ENCODE data around the gene PRDX1.

The PRDX1 gene

DNA sequence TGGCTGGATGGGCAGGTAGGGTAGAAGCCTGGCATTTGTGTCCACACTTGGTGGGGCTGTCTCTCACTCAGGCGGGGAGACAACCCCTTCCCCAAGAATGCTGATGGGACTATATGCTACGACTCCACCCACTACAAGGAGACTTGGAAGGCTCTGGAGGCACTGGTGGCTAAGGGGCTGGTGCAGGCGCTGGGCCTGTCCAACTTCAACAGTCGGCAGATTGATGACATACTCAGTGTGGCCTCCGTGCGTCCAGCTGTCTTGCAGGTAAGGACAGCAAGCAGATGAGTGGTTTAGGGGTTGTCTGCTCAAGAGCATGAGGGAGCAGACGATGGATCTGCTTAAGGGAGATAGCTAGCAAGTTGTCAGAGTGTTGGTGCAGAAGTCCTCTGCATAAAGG, 46.2 kb upstream of the PRDX1 start:
- CTCF ChIA-PET: interaction anchor here (1.4 to 8.4 kb wide), 14 partner anchors 12 to 655 kb away, joined by 3 to 150 read pairs (median 16); partner anchors contain the start of genes AKR1A1, CCDC163, MMACHC and NASP
- no peak overlapping the region for H3K4me3 ChIP-seq (ENCODE audit: low read depth, low read length)
- DNase-seq (ENCODE audit: low read depth, low spot score): no peak
- POLR2A ChIA-PET: interaction anchor here (1.3 to 3.5 kb wide), 2 partner anchors 17 to 47 kb away, joined by 8 to 22 read pairs; partner anchors contain the start of genes AKR1A1 and PRDX1
- no peak for TF ChIP-seq CTCF (IDR thresholded peaks at IDR 0.05; ENCODE audit: insufficient read depth, low read length, missing control alignments)

GRCh38 chr1:45566722-45567121, 45.0 kb upstream of the PRDX1 start:
- no peak for TF ChIP-seq CTCF (IDR thresholded peaks at IDR 0.05; ENCODE audit: insufficient read depth, low read length, missing control alignments)
- ChIA-PET CTCF (interaction anchor here (0.7 to 8.4 kb wide), 9 partner anchors 9 to 552 kb away, joined by 3 to 150 read pairs (median 5); partner anchors contain the start of genes AKR1A1, CCDC163 and MMACHC), POLR2A (interaction anchor here (0.6 to 1.4 kb wide), 4 partner anchors 16 to 263 kb away, joined by 3 to 6 read pairs (median 5); partner anchors contain the start of gene PRDX1)
- DNase-seq (ENCODE audit: low read depth, low spot score): no peak
- H3K4me3 ChIP-seq (ENCODE audit: low read depth, low read length): no peak overlapping the region

DNA sequence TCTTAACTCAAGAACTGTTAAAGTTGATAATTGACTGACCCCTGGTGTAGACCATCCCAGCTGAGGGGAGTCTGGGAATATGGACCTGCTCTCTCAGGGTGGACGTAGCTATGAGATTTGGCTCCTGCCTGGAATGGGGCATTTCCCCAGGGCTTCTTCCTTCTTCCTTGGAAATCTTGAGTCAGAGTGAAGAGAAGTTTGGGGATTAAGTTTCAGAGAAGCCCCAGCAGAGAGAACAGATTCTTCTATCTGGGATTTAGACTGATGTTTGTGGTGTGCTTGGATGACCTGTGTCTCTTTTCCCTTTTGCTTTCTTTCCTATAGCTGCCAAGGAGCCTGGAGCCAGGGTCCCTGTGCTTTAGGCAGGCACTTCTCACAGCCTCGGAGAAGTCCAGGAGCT, 42.2 kb upstream of the PRDX1 start:
- no peak for DNase-seq (ENCODE audit: low read depth, low spot score)
- no peak for TF ChIP-seq CTCF (IDR thresholded peaks at IDR 0.05; ENCODE audit: insufficient read depth, low read length, missing control alignments)
- ChIA-PET POLR2A (interaction anchor here (1.4 kb wide), 1 partner anchor 42 kb away, joined by 9 read pairs; the partner anchor contains the start of gene PRDX1), CTCF (interaction anchor here (0.9 to 1.6 kb wide), 2 partner anchors 11 to 51 kb away, joined by 4 read pairs; no protein-coding TSS in a partner anchor)
- H3K4me3 ChIP-seq (ENCODE audit: low read depth, low read length): no peak overlapping the region

- no peak for TF ChIP-seq CTCF (IDR thresholded peaks at IDR 0.05; ENCODE audit: insufficient read depth, low read length, missing control alignments)
- H3K4me3 ChIP-seq (ENCODE audit: low read depth, low read length): no peak overlapping the region
- CTCF ChIA-PET: interaction anchor here (0.7 to 12.4 kb wide), 2 partner anchors 12 to 212 kb away, joined by 3 to 131 read pairs; no protein-coding TSS in a partner anchor
- DNase-seq (ENCODE audit: low read depth, low spot score): no peak
- POLR2A ChIA-PET: interaction anchor here (1.3 kb wide), 1 partner anchor 36 kb away, joined by 6 read pairs; the partner anchor contains the start of gene PRDX1
Measured at GRCh38 chr1:45557422-45557944, 35.8 kb upstream of the PRDX1 start.

- no peak overlapping the region for H3K4me3 ChIP-seq (ENCODE audit: low read depth, low read length)
- TF ChIP-seq CTCF (IDR thresholded peaks at IDR 0.05; ENCODE audit: insufficient read depth, low read length, missing control alignments): no peak
- CTCF ChIA-PET: interaction anchor here (12.4 kb wide), 1 partner anchor 15 kb away, joined by 131 read pairs; no protein-coding TSS in a partner anchor
- DNase-seq (ENCODE audit: low read depth, low spot score): no peak
- POLR2A ChIA-PET: interaction anchor here (2.4 kb wide), 1 partner anchor 32 kb away, joined by 9 read pairs; the partner anchor contains the start of gene PRDX1
Measured at GRCh38 chr1:45554198-45554597, 32.5 kb upstream of the PRDX1 start.

DNA sequence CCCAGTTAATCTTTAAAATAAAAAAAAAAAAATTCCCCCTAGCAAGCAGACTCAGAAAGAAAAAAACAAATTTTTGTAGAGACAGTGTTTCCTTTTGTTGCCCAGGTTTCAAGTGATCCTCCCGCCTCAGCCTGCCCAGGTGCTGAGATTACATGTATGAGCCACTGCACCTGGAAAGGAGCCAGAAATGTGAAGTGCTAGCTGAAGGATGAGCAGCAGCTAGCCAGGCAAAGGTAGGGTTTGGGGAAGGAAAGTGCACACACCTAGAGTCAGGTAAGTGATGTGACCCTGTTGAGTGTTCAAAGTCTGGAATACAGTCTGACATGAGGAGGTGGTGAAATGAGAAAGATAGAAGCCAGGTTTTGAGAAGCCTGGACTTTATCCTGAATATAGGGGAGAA, 30.6 kb upstream of the PRDX1 start:
- POLR2A ChIA-PET: interaction anchor here (2.4 kb wide), 1 partner anchor 31 kb away, joined by 9 read pairs; the partner anchor contains the start of gene PRDX1
- no peak for DNase-seq (ENCODE audit: low read depth, low spot score)
- CTCF ChIA-PET: interaction anchor here (1.0 to 12.4 kb wide), 3 partner anchors 12 to 59 kb away, joined by 3 to 131 read pairs (median 4); no protein-coding TSS in a partner anchor
- H3K4me3 ChIP-seq (ENCODE audit: low read depth, low read length): 0 out of 2 replicates have a peak overlapping the region, but pooled peaks have one; percentile 92
- TF ChIP-seq CTCF (IDR thresholded peaks at IDR 0.05; ENCODE audit: insufficient read depth, low read length, missing control alignments): no peak

Measured in AG04449 (cell line).